ENCODE results near the gene CDCA3. TPM values are rescaled to one million over a fixed set of nuclear protein-coding genes. Genes with fewer than 3 reads are reported as not detected.

CDCA3 gene
- total and polyA plus RNA-seq, 2 donors (not counting 1 experiment from before 2014, with no cell fraction given) = 1.6 to 2.3 TPM

DNA sequence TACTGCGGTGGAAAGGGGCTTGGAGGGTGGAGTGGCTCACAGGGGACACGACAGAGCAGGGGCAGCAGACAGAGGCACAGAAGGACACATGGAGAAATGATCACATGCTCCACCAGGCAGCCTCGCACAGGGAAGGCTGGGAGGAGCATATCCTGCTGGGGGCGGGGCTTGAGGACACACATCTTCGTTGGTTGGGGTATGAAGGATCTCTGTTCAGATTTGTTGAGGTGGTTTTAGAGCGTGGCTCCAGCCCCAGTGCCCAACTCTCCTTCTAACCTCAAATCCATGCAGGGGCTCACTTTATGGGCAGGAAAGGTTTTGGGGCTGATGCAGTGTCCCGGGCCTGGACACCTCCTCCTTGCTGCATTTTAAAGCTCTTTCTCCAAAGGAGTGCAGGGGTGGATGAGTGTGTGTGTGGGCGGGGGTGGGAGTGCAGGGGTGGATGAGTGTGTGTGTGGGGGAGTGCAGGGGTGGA is 23.6 kb downstream of the CDCA3 start:
- ATAC-seq (ENCODE audit: low read depth) = no peak
- Histone ChIP-seq H3K4me2 (replicated peaks; ENCODE audit: low read depth, low read length, poor library complexity, severe bottlenecking) (no peak overlapping the region), H3K27me3 (replicated peaks in 1 of 4; ENCODE audit: control extremely low read depth in 1 of 4, control insufficient read depth in 3 of 4, insufficient read depth in 4 of 4, low read length in 3 of 4) (peaks cover 0 to 79% (median 34%) of the 10 kb centered on the region in 4 experiments), H3K9ac (ENCODE audit: low read length) (no peak overlapping the region), H3K4me1 (ENCODE audit: control insufficient read depth in 2 of 2, insufficient read depth in 2 of 2, low read length in 2 of 2) (peaks cover 23 to 29% of the 10 kb centered on the region in 2 donors), H3K4me3 (ENCODE audit: control extremely low read depth in 1 of 5, extremely low read depth in 1 of 5, insufficient read depth in 1 of 5, low read depth in 2 of 5, low read length in 4 of 5) (no peak overlapping the region), H3K9me3 (ENCODE audit: control extremely low read depth in 1 of 3, control insufficient read depth in 2 of 3, insufficient read depth in 1 of 3, low read length in 2 of 3) (peaks cover 0 to 13% (median 0%) of the 10 kb centered on the region in 3 donors), H4K20me1 (ENCODE audit: control insufficient read depth, insufficient read depth, low read length, poor library complexity, severe bottlenecking) (peaks cover 11% of the 10 kb centered on the region), H3K79me2 (ENCODE audit: control insufficient read depth, insufficient read depth, low read length) (no peaks in the 10 kb centered on the region), H3K36me3 (replicated peaks in 1 of 2; ENCODE audit: control extremely low read depth in 1 of 2, control insufficient read depth in 1 of 2, extremely low read depth in 1 of 2, insufficient read depth in 2 of 2, low read length in 1 of 2) (no peaks in the 10 kb centered on the region), H3K27ac (ENCODE audit: low read length in 2 of 2) (no peak overlapping the region), H2AFZ (ENCODE audit: insufficient read depth, low read depth, low read length, poor library complexity, severe bottlenecking) (no peak overlapping the region)
- Mint-ChIP-seq H3K27ac (no peak overlapping the region), H3K27me3 (peaks cover 82% of the 10 kb centered on the region), H3K4me3 (peak overlapping the region; percentile 72), H3K9me3 (ENCODE audit: insufficient read depth) (no peaks in the 10 kb centered on the region), H3K4me1 (peaks cover 21% of the 10 kb centered on the region)
- TF ChIP-seq EZH2 (IDR thresholded peaks at IDR 0.05; ENCODE audit: borderline replicate concordance, insufficient read depth, low read depth, low read length, poor library complexity, severe bottlenecking) (no peak), CTCF (IDR thresholded peaks at IDR 0.05) (no peak)
- intact Hi-C loops (cut with micrococcal nuclease) = no loop called here
- POLR2A ChIA-PET = interaction anchor here (1.0 kb wide), 1 partner anchor 74 kb away, joined by 3 read pairs; the partner anchor contains the start of gene MLF2
- WGBS (ENCODE audit: insufficient coverage) = 8% methylated on average over 5 of the region's 8 CpGs
- CTCF ChIA-PET = interaction anchor here (1.0 to 6.2 kb wide), 3 partner anchors 8 to 24 kb away, joined by 3 to 31 read pairs (median 3); partner anchors contain the start of genes CDCA3 and USP5
- DNase-seq = peak; percentile 45

DNA sequence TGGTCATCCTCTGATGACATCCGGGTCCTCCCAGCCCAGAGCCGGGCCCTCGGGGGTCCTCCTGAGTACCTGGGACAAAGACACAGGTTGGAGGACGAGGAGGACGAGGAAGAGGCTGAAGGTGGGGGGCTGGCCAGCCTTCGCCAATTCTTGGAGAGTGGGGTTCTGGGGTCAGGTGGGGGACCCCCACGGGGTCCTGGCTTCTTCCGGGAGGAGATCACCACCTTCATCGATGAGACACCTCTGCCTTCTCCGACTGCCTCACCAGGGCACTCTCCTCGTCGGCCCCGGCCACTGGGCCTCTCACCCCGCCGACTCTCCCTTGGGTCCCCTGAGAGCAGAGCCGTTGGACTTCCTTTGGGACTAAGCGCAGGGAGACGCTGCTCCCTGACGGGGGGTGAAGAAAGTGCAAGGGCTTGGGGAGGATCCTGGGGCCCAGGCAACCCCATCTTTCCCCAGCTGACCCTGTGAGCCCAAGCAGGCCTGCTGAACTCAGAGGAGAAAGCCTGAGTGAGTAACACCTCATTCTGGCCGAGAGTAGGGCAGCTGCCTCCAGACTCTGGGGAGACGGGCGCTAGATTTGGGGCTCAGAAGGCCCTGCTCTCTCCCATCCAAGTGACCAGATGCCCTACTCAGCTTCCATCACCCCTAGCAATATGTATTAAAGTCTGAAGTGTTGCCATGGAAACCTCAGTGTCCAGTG is 24.2 kb downstream of the CDCA3 start:
- H4K20me1 ChIP-seq (ENCODE audit: control insufficient read depth, insufficient read depth, low read length, poor library complexity, severe bottlenecking) = peaks cover 11% of the 10 kb centered on the region
- Mint-ChIP-seq H3K9me3 (ENCODE audit: insufficient read depth) (no peaks in the 10 kb centered on the region), H3K4me1 (peaks cover 24% of the 10 kb centered on the region), H3K27me3 (peaks cover 82% of the 10 kb centered on the region), H3K4me3 (peak overlapping the region; percentile 72), H3K27ac (no peak overlapping the region)
- ATAC-seq (ENCODE audit: low read depth) (no peak), DNase-seq (no peak)
- intact Hi-C loops (cut with micrococcal nuclease) = no loop called here
- 89% methylated on average over 20 of the region's 22 CpGs for WGBS (ENCODE audit: insufficient coverage)
- H3K36me3 ChIP-seq (replicated peaks in 1 of 2; ENCODE audit: control extremely low read depth in 1 of 2, control insufficient read depth in 1 of 2, extremely low read depth in 1 of 2, insufficient read depth in 2 of 2, low read length in 1 of 2) = no peaks in the 10 kb centered on the region
- H3K27ac ChIP-seq (ENCODE audit: low read length in 2 of 2) = no peak overlapping the region
- no peak for TF ChIP-seq CTCF (IDR thresholded peaks at IDR 0.05)
- TF ChIP-seq EZH2 (IDR thresholded peaks at IDR 0.05; ENCODE audit: borderline replicate concordance, insufficient read depth, low read depth, low read length, poor library complexity, severe bottlenecking) = no peak
- H3K9ac ChIP-seq (ENCODE audit: low read length) = no peak overlapping the region
- no peak overlapping the region for H3K4me3 ChIP-seq (ENCODE audit: control extremely low read depth in 1 of 5, extremely low read depth in 1 of 5, insufficient read depth in 1 of 5, low read depth in 2 of 5, low read length in 4 of 5)
- ChIA-PET POLR2A (no interaction called here), CTCF (interaction anchor here (1.0 to 6.2 kb wide), 4 partner anchors 9 to 73 kb away, joined by 3 to 33 read pairs (median 17); partner anchors contain the start of genes CDCA3, MLF2 and USP5)
- no peak overlapping the region for H3K4me2 ChIP-seq (replicated peaks; ENCODE audit: low read depth, low read length, poor library complexity, severe bottlenecking)
- H3K4me1 ChIP-seq (ENCODE audit: control insufficient read depth in 2 of 2, insufficient read depth in 2 of 2, low read length in 2 of 2) = peaks cover 28 to 33% of the 10 kb centered on the region in 2 donors
- H3K27me3 ChIP-seq (replicated peaks in 1 of 4; ENCODE audit: control extremely low read depth in 1 of 4, control insufficient read depth in 3 of 4, insufficient read depth in 4 of 4, low read length in 3 of 4) = peaks cover 0 to 85% (median 35%) of the 10 kb centered on the region in 4 experiments
- no peak overlapping the region for H2AFZ ChIP-seq (ENCODE audit: insufficient read depth, low read depth, low read length, poor library complexity, severe bottlenecking)
- peaks cover 0 to 13% (median 0%) of the 10 kb centered on the region in 3 donors for H3K9me3 ChIP-seq (ENCODE audit: control extremely low read depth in 1 of 3, control insufficient read depth in 2 of 3, insufficient read depth in 1 of 3, low read length in 2 of 3)
- H3K79me2 ChIP-seq (ENCODE audit: control insufficient read depth, insufficient read depth, low read length) = no peaks in the 10 kb centered on the region

Data from B cell (primary cell).